PFSK-1 (cell line): ENCODE data around the gene AK8.

ENCODE experiments used
- FOXP2 ChIP-seq: optimal IDR thresholded peaks from 2 replicates; pipeline ENCODE3; 2011; ENCODE audit warnings: borderline replicate concordance, control low read depth, inconsistent platforms; ENCODE audit not compliant: insufficient read depth; ENCODE audit errors: extremely low read length, extremely low read depth
- POLR2AphosphoS5 ChIP-seq: IDR thresholded peaks from 2 replicates; pipeline ENCODE4 v1.6.1; 2012; ENCODE audit warnings: low read depth, mild to moderate bottlenecking, control low read depth, low read length, moderate library complexity
- REST ChIP-seq, 2 experiments: IDR thresholded peaks; 2 replicates each; pipeline versions ENCODE4 v1.6.1 to v1.8.0; 2011 to 2012; ENCODE audit warnings: low read depth in 2 of 2, low read length in 2 of 2, control low read depth in 1 of 2, inconsistent platforms in 1 of 2, mild to moderate bottlenecking in 1 of 2, moderate library complexity in 1 of 2; ENCODE audit not compliant: insufficient read depth in 1 of 2
- SIN3A ChIP-seq: IDR thresholded peaks from 2 replicates; pipeline ENCODE4 v1.6.1; 2012; ENCODE audit warnings: mild to moderate bottlenecking, low read length, moderate library complexity, borderline replicate concordance; ENCODE audit not compliant: insufficient read depth
- TAF1 ChIP-seq: IDR thresholded peaks from 2 replicates; pipeline ENCODE4 v1.6.1; 2012; ENCODE audit warnings: low read length, control low read depth, borderline replicate concordance; ENCODE audit not compliant: insufficient read depth

The AK8 gene

GRCh38 chr9:132711846-132712245, 166.2 kb downstream of the AK8 start:
- TF ChIP-seq SIN3A = no peak
- TF ChIP-seq TAF1 = no peak
- TF ChIP-seq POLR2AphosphoS5 = no peak
- no peak for TF ChIP-seq REST (IDR thresholded peaks at IDR 0.05; ENCODE audit: insufficient read depth in 1 of 2, low read depth in 2 of 2, low read length in 2 of 2)
- TF ChIP-seq FOXP2 = no peak

GRCh38 chr9:132710333-132710732, 167.8 kb downstream of the AK8 start:
- no peak for TF ChIP-seq POLR2AphosphoS5
- no peak for TF ChIP-seq REST (IDR thresholded peaks at IDR 0.05; ENCODE audit: insufficient read depth in 1 of 2, low read depth in 2 of 2, low read length in 2 of 2)
- TF ChIP-seq SIN3A = no peak
- TF ChIP-seq TAF1 = no peak
- TF ChIP-seq FOXP2 = no peak

GRCh38 chr9:132708769-132709430, 169.2 kb downstream of the AK8 start:
- TF ChIP-seq POLR2AphosphoS5 = no peak
- TF ChIP-seq TAF1 = no peak
- no peak for TF ChIP-seq REST (IDR thresholded peaks at IDR 0.05; ENCODE audit: insufficient read depth in 1 of 2, low read depth in 2 of 2, low read length in 2 of 2)
- no peak for TF ChIP-seq SIN3A
- TF ChIP-seq FOXP2 = no peak

GRCh38 chr9:132708239-132708638, 169.8 kb downstream of the AK8 start:
- TF ChIP-seq TAF1 = no peak
- no peak for TF ChIP-seq SIN3A
- no peak for TF ChIP-seq REST (IDR thresholded peaks at IDR 0.05; ENCODE audit: insufficient read depth in 1 of 2, low read depth in 2 of 2, low read length in 2 of 2)
- TF ChIP-seq FOXP2 = no peak
- no peak for TF ChIP-seq POLR2AphosphoS5
